ENCODE data around the gene GSK3B. TPM values are rescaled to one million over a fixed set of nuclear protein-coding genes. Genes with fewer than 3 reads are reported as not detected.

Gene GSK3B
- total RNA-seq, 1 donor from 2014 or later, result 34.1 TPM

DNA sequence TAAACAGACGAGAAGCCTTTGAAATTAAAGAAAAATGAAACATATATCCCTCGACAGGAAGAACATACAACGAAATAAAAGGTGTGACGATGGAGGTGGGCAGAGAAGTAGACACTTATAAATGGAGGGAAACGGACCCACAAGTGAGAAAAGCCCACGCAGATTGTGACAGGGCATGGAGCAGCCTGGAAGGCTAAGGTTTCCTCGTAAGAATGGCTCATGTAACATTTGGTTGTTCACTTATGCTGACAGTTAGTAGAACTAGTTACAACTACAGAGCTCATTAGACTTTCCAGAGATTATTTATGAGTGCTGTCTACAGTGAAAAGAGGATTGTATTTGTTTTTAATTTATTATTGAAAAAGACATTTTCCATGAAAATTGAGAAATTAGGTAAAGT is 229.8 kb downstream of the GSK3B start:
- Mint-ChIP-seq H3K27ac (no peak overlapping the region), H3K9me3 (no peaks in the 10 kb centered on the region), H3K27me3 (ENCODE audit: insufficient read depth) (no peaks in the 10 kb centered on the region), H3K36me3 (ENCODE audit: low read depth) (peaks cover 23% of the 10 kb centered on the region), H3K4me3 (no peak overlapping the region), H3K4me1 (ENCODE audit: low read depth) (no peaks in the 10 kb centered on the region)
- DNase-seq (ENCODE audit: low spot score), result no peak
- intact Hi-C loops (cut with micrococcal nuclease), result no loop called here

DNA sequence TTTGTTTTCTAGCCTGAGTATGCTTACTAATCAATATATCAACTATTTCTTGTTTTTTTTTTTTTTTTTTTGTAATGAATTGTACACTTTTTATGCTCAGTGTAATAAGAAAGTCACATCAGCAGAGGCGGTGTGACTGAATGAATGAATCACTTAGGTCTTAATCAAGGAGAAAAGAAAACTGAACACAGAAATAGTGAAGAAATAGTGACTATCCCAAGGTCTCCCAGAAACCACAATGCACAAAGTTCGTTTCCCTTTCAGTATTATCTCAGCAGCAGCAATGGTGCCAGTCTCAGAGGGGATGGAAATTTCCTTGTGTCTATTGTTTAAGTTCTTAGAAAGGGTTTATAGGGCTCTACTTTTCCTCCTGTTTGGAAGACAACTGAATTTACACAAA is 231.6 kb downstream of the GSK3B start:
- no peaks in the 10 kb centered on the region for H3K27me3 Mint-ChIP-seq (ENCODE audit: insufficient read depth)
- peaks cover 5% of the 10 kb centered on the region for H3K4me1 Mint-ChIP-seq (ENCODE audit: low read depth)
- H3K9me3 Mint-ChIP-seq, result peaks cover 6% of the 10 kb centered on the region

DNA sequence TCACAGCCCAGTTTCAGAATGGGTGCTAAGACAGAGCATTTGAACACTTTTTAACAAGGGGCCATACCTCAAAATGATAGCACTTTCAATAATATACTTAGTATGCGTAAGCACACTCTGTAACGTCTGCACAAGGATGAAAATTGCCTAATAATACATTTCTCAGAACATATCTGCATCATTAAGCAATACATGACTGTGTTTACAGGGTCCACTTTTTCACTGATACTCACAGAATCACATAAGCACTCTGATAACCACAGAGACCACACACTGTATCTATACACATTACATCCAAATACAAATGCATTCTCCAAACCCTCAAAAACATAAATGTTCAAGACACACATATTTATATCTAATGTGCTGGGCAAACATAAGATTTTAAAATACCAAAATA is 232.6 kb downstream of the GSK3B start:
- Mint-ChIP-seq H3K27me3 (ENCODE audit: insufficient read depth) (no peaks in the 10 kb centered on the region), H3K36me3 (ENCODE audit: low read depth) (peaks cover 36% of the 10 kb centered on the region), H3K4me1 (ENCODE audit: low read depth) (peaks cover 9% of the 10 kb centered on the region), H3K4me3 (no peak overlapping the region), H3K9me3 (peaks cover 6% of the 10 kb centered on the region), H3K27ac (no peak overlapping the region)
- intact Hi-C loops (cut with micrococcal nuclease), result no loop called here
- DNase-seq (ENCODE audit: low spot score), result no peak

More for the DNA sequence above, 231.6 kb downstream of the GSK3B start:
- no peak for DNase-seq (ENCODE audit: low spot score)
- Mint-ChIP-seq H3K4me3 (no peak overlapping the region), H3K27ac (no peak overlapping the region), H3K36me3 (ENCODE audit: low read depth) (peaks cover 32% of the 10 kb centered on the region)
- intact Hi-C loops (cut with micrococcal nuclease), result no loop called here

DNA sequence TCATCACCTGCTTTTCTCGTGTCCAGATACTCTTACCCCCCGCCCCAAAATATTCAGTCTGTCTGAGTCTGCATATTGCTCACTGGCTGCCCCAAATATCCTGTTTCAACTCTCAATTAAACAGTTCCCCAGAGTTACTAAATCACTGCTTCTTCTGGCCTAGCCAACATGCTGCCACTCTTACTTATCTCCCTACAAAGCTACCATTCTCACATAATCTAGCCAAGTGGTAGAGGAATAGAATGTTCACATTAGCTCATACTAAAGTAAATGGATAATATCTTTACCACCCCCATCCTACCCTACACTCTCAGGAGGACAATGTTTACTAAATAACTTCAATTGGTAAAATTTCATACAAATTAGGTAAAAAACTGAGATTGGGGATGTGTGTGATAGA is 234.5 kb downstream of the GSK3B start:
- intact Hi-C loops (cut with micrococcal nuclease), result no loop called here

DNA sequence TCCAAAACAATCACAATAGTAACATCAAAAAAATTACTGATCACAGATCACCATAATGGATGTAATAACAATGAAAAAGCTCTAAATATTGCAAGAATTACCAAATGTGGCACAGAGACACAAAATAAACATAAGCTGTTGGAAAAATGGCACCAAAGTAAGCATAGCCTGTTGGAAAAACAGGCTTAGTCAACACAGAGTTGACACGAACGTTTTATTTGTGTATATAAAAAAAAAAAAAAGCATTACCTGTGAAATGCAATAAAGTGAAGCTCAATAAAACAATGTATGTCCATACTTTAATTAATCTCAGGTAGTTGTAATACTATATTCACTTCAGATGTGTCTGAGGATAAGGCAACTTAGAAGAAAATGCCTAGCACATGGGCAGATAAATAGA is 235.3 kb downstream of the GSK3B start:
- peaks cover 9% of the 10 kb centered on the region for H3K4me1 Mint-ChIP-seq (ENCODE audit: low read depth)
- H3K27ac Mint-ChIP-seq, result no peak overlapping the region
- no peak for DNase-seq (ENCODE audit: low spot score)
- peaks cover 52% of the 10 kb centered on the region for H3K36me3 Mint-ChIP-seq (ENCODE audit: low read depth)
- intact Hi-C loops (cut with micrococcal nuclease), result no loop called here
- H3K4me3 Mint-ChIP-seq, result no peak overlapping the region
- peaks cover 17% of the 10 kb centered on the region for H3K9me3 Mint-ChIP-seq
- H3K27me3 Mint-ChIP-seq (ENCODE audit: insufficient read depth), result no peaks in the 10 kb centered on the region

More for the DNA sequence above, 234.5 kb downstream of the GSK3B start:
- H3K4me3 Mint-ChIP-seq, result no peak overlapping the region
- H3K4me1 Mint-ChIP-seq (ENCODE audit: low read depth), result peaks cover 9% of the 10 kb centered on the region
- no peak for DNase-seq (ENCODE audit: low spot score)
- peaks cover 14% of the 10 kb centered on the region for H3K9me3 Mint-ChIP-seq
- peaks cover 46% of the 10 kb centered on the region for H3K36me3 Mint-ChIP-seq (ENCODE audit: low read depth)
- no peaks in the 10 kb centered on the region for H3K27me3 Mint-ChIP-seq (ENCODE audit: insufficient read depth)
- H3K27ac Mint-ChIP-seq, result no peak overlapping the region

DNA sequence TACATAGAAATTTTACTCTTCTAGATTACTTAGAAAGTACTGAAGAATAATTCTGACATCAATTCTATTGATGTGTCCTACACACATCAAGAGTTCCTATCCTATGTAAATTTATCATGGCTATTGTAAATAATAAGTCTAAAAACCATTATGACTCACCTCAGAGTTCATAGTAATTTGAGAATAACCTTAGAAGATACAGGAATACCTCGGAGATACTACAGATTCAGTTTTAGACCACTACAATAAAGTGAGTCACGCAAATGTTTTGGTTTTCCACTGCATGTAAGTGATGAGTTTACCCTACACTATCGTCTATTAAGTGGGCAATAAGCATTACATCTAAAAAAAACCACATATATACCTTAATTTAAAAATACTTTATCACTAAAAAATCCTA is 237.6 kb downstream of the GSK3B start:
- H3K27ac Mint-ChIP-seq, result no peak overlapping the region
- no peaks in the 10 kb centered on the region for H3K27me3 Mint-ChIP-seq (ENCODE audit: insufficient read depth)
- peaks cover 9% of the 10 kb centered on the region for H3K4me1 Mint-ChIP-seq (ENCODE audit: low read depth)
- DNase-seq (ENCODE audit: low spot score), result no peak
- intact Hi-C loops (cut with micrococcal nuclease), result no loop called here
- H3K9me3 Mint-ChIP-seq, result peaks cover 17% of the 10 kb centered on the region
- peaks cover 48% of the 10 kb centered on the region for H3K36me3 Mint-ChIP-seq (ENCODE audit: low read depth)
- no peak overlapping the region for H3K4me3 Mint-ChIP-seq

DNA sequence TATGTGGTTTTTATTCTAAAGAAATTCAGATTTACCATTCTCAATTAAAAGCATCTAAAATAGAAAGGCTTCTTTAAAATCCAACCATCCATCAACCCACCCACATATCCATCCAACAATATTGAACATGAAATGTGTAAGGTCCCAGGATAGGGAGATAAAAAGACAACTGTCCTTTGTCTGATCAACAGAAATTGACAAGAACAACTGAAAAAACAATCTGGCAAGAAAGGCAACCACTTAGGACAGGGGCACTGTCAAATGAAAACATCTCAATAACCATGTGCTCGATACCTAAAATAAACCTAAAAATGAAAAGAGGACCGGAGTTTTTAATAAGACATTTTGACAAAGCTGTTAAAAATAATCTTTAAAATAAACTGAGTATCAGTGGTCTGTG is 245.1 kb downstream of the GSK3B start:
- Mint-ChIP-seq H3K36me3 (ENCODE audit: low read depth) (peaks cover 31% of the 10 kb centered on the region), H3K27me3 (ENCODE audit: insufficient read depth) (no peaks in the 10 kb centered on the region), H3K27ac (no peak overlapping the region), H3K4me1 (ENCODE audit: low read depth) (no peaks in the 10 kb centered on the region), H3K9me3 (peaks cover 1% of the 10 kb centered on the region), H3K4me3 (no peak overlapping the region)
- intact Hi-C loops (cut with micrococcal nuclease), result no loop called here
- no peak for DNase-seq (ENCODE audit: low spot score)

DNA sequence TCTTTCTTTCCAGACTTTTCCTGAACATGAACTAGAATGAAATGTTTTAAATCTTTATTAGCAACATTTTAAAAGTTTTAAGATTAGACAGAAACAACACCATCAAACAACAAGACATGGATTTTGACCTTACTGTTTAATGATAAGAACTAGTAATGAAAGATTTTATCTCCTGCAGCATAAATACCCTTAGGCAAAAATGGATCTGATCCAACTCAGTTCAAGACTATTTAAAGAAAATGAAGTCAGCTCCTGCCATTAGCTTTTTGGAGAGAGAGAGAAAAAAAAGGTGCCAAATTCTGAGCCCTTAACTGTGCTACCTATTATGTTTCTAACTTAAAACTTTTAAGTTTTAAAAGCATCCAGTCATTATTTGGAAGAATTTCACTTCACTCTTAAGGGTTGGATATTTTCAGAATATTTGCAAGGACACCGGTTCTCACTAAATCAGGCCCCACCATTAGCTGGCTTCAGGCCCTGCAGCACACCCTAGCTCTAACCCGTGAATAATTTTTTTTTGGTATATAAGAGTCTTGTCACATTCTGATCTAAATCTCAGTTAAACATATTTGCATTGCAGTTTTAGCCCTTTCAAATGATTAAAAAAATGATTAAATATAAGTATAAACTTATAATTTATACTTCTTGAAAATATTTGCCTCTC is 252.3 kb downstream of the GSK3B start:
- no peaks in the 10 kb centered on the region for H3K4me1 Mint-ChIP-seq (ENCODE audit: low read depth)
- H3K36me3 Mint-ChIP-seq (ENCODE audit: low read depth), result peaks cover 19% of the 10 kb centered on the region
- H3K27ac Mint-ChIP-seq, result no peak overlapping the region
- peaks cover 6% of the 10 kb centered on the region for H3K9me3 Mint-ChIP-seq
- no peaks in the 10 kb centered on the region for H3K27me3 Mint-ChIP-seq (ENCODE audit: insufficient read depth)
- no peak overlapping the region for H3K4me3 Mint-ChIP-seq
- intact Hi-C loops (cut with micrococcal nuclease), result no loop called here
- no peak for DNase-seq (ENCODE audit: low spot score)

DNA sequence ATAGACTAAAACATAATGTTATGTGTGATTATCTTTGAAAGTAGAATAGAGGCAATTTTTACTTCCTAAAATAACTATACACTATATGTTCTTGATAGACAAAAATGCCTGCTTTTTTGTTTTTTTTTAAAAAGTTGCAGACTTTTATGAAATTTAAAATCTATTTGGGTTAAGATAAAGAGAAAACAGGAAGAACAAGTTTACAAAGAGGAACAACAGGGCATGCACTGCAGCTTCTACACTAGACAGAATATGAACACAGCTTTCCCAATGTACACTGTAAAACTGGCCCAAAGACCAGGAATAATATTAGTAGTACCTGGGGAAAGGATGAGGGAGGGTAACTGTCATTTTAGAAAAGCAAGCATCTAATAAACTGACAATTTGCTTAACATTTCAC is 258.7 kb downstream of the GSK3B start:
- H3K36me3 Mint-ChIP-seq (ENCODE audit: low read depth), result peaks cover 7% of the 10 kb centered on the region
- H3K4me1 Mint-ChIP-seq (ENCODE audit: low read depth), result peaks cover 7% of the 10 kb centered on the region
- H3K4me3 Mint-ChIP-seq, result no peak overlapping the region
- H3K27me3 Mint-ChIP-seq (ENCODE audit: insufficient read depth), result no peaks in the 10 kb centered on the region
- no peaks in the 10 kb centered on the region for H3K9me3 Mint-ChIP-seq
- DNase-seq (ENCODE audit: low spot score), result no peak
- intact Hi-C loops (cut with micrococcal nuclease), result no loop called here
- H3K27ac Mint-ChIP-seq, result no peak overlapping the region

DNA sequence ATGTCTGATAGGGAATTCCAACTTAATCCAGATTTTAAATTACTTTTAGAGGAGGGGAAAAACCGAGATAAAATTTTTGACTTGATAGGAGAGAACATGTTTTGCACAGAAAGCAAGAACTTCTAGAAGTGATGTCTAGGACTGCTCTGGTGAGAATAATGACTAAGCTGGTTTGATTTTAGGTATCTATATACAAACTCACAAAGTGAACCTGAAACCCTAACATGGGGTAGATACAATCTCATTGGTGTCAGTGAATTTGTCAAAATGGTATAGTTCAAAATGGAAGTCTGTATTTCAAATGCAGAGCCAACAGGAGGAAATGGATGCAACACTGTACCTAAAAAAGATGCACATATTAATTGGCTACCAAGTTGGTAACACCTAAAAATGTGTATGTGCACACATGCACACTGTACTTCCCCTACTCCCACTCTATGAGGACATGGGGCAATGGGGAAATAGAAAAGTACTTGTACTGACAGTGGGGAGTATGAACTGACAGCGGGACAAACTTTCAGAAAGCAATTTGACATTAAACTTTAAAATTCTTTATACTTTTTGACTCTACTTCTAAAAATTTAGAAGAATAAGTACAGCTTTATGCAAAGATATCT is 259.4 kb downstream of the GSK3B start:
- no peaks in the 10 kb centered on the region for H3K27me3 Mint-ChIP-seq (ENCODE audit: insufficient read depth)
- H3K27ac Mint-ChIP-seq, result no peak overlapping the region
- intact Hi-C loops (cut with micrococcal nuclease), result no loop called here
- DNase-seq (ENCODE audit: low spot score), result no peak
- peaks cover 9% of the 10 kb centered on the region for H3K36me3 Mint-ChIP-seq (ENCODE audit: low read depth)
- peaks cover 7% of the 10 kb centered on the region for H3K4me1 Mint-ChIP-seq (ENCODE audit: low read depth)
- no peak overlapping the region for H3K4me3 Mint-ChIP-seq
- H3K9me3 Mint-ChIP-seq, result no peaks in the 10 kb centered on the region

DNA sequence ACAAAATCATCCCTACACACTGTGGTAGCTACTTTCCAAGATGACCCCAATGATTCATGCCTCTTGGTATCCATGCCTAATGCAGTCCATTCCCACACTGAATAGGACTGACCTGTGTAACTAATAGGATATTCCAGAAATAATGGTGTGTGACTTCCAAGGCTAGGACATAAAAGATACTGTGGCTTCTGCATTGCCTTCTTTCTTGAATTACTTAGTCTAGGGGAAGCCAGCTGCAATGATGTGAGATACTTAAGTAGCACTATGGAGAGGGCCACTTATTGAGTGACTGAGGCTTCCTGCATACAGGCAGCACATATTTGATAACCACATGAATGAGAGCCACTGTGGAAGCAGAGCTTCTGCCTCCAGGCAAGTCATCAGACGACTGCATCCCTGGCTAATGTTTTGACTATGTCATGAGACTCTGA is 262.3 kb downstream of the GSK3B start:
- H3K27me3 Mint-ChIP-seq (ENCODE audit: insufficient read depth), result no peaks in the 10 kb centered on the region
- peaks cover 7% of the 10 kb centered on the region for H3K4me1 Mint-ChIP-seq (ENCODE audit: low read depth)
- DNase-seq (ENCODE audit: low spot score), result no peak
- no peaks in the 10 kb centered on the region for H3K9me3 Mint-ChIP-seq
- peaks cover 7% of the 10 kb centered on the region for H3K36me3 Mint-ChIP-seq (ENCODE audit: low read depth)
- intact Hi-C loops (cut with micrococcal nuclease), result no loop called here
- no peak overlapping the region for H3K4me3 Mint-ChIP-seq
- H3K27ac Mint-ChIP-seq, result no peak overlapping the region

DNA sequence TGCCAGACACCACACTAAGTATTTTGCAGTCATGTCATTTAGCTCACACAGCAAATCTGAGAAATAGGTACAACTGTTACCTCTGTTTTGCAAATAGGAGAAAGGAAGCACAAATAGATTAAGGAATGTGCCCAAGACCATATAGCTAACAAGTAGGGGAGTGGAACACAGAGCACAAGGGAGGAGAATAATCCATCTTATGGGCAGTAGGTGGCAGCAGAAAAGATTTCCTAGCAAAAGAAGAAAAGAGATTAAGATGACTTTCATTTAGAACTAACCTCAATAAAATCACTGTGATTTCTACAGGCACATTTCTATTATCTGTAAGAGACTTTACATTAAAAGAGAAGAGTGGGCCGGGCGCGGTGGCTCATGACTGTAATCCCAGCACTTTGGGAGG is 263.2 kb downstream of the GSK3B start:
- Mint-ChIP-seq H3K36me3 (ENCODE audit: low read depth) (peaks cover 5% of the 10 kb centered on the region), H3K9me3 (no peaks in the 10 kb centered on the region), H3K27ac (no peak overlapping the region), H3K27me3 (ENCODE audit: insufficient read depth) (no peaks in the 10 kb centered on the region), H3K4me1 (ENCODE audit: low read depth) (peaks cover 7% of the 10 kb centered on the region), H3K4me3 (no peak overlapping the region)
- no peak for DNase-seq (ENCODE audit: low spot score)
- intact Hi-C loops (cut with micrococcal nuclease), result no loop called here

DNA sequence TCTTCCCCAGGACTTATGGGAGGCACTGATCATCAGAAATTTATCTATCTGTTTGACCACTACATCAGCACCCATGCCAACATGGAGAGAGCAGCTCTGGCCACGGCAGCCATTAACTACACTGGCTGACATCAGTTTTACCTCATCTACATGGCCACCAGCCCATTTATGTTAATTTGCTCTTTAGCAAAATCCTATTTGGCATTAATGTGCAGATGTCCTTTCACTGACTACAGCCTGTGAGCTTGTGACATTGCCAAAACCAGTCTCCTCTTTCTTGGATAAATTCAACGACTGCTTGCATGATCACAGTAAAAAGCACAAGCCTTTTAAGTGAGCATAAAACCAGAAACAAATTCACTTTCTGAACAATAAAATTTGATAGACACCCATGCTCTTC is 264.8 kb downstream of the GSK3B start:
- Mint-ChIP-seq H3K4me3 (no peak overlapping the region), H3K9me3 (no peaks in the 10 kb centered on the region), H3K27me3 (ENCODE audit: insufficient read depth) (no peaks in the 10 kb centered on the region), H3K4me1 (ENCODE audit: low read depth) (peaks cover 1% of the 10 kb centered on the region), H3K36me3 (ENCODE audit: low read depth) (peaks cover 6% of the 10 kb centered on the region), H3K27ac (no peak overlapping the region)
- intact Hi-C loops (cut with micrococcal nuclease), result no loop called here
- DNase-seq (ENCODE audit: low spot score), result no peak

All from activated T-helper 1 cell treated with anti-CD3 and anti-CD28 coated beads, Interleukin-12 subunit alpha, Interleukin-12 subunit beta, Interleukin-2, Interleukin-4 antibody, amounts not matched to agents 30 ng/mL and 10 ng/mL and 1 ng/mL, durations not matched to agents 14 hours and 24 hours and 36 hours (primary cell).